ENCODE results near the gene IL18BP. TPM values are rescaled to one million over a fixed set of nuclear protein-coding genes. Genes with fewer than 3 reads are reported as not detected.

Gene IL18BP
- total and polyA plus RNA-seq, 9 of the 15 experiments (the other 6 are each of a cell fraction or from before 2014, with no cell fraction given): 0.34 to 9.4 (median 3.2) TPM

GRCh38 chr11:72024069-72024754 lies 25.5 kb downstream of the IL18BP start:
- Histone ChIP-seq H3K27ac (ENCODE audit: extremely low read depth, low read depth, low read length) (no peak overlapping the region; the same call in 2 of the 3 replicates), H3K9ac (ENCODE audit: insufficient read depth in 1 of 2, low read depth in 2 of 2, low read length in 2 of 2) (no peak overlapping the region), H2AFZ (ENCODE audit: low read depth, low read length) (no peak overlapping the region), H3K9me3 (replicated peaks; ENCODE audit: control insufficient read depth, insufficient read depth, low read depth, low read length) (no peaks in the 10 kb centered on the region), H3K4me3 (no peak overlapping the region), H3K36me3 (ENCODE audit: control insufficient read depth, insufficient read depth, low read length) (peaks cover 87% of the 10 kb centered on the region), H3K27me3 (ENCODE audit: control insufficient read depth in 2 of 2, insufficient read depth in 2 of 2, low read length in 2 of 2) (no peaks in the 10 kb centered on the region), H3K4me2 (ENCODE audit: insufficient read depth, low read length) (no peak overlapping the region), H4K20me1 (replicated peaks; ENCODE audit: control insufficient read depth, insufficient read depth, low read length) (peaks cover 6% of the 10 kb centered on the region; the same call in 1 of the 2 replicates), H3K79me2 (ENCODE audit: control insufficient read depth, insufficient read depth, low read length) (no peaks in the 10 kb centered on the region), H3K4me1 (replicated peaks in 1 of 2; ENCODE audit: control insufficient read depth in 2 of 2, insufficient read depth in 2 of 2, low read length in 2 of 2) (no peaks in the 10 kb centered on the region), H3K9me1 (ENCODE audit: control insufficient read depth, insufficient read depth, low read length) (no peaks in the 10 kb centered on the region)
- ChIA-PET POLR2A (interaction anchor here (0.6 kb wide), 2 partner anchors 12 to 198 kb away, joined by 3 to 4 read pairs; no protein-coding TSS in a partner anchor), CTCF (ENCODE audit: low intra/inter-chr PET ratio) (interaction anchor here (0.5 to 3.5 kb wide), 10 partner anchors 67 to 423 kb away, joined by 3 to 54 read pairs (median 6); partner anchors contain the start of gene CLPB)
- TF ChIP-seq ZC3H11A (IDR thresholded peaks at IDR 0.05; ENCODE audit: low read depth, low read length) (no peak), ZNF507 (tag; conservative IDR thresholded peaks at IDR 0.05) (no peak), C11orf30 (IDR thresholded peaks at IDR 0.05; ENCODE audit: low read depth) (peak; percentile 51; the same call in 1 of the 2 replicates), MAFG (tag; conservative IDR thresholded peaks at IDR 0.05) (0 out of 2 replicates have a peak, but pooled peaks have one; percentile 32), COPS2 (conservative IDR thresholded peaks at IDR 0.05) (no peak), ZNF316 (IDR thresholded peaks at IDR 0.05) (peak; percentile 67), ZNF668 (CRISPR knock-in tag; IDR thresholded peaks at IDR 0.05) (no peak)
- intact Hi-C loops (cut with micrococcal nuclease) (loop anchor here (2.0 kb wide), 1 partner anchor 121 kb away; no protein-coding TSS in a partner anchor), in situ Hi-C loops (cut with MboI) (loop anchor here (5.0 to 10.0 kb wide), 2 partner anchors 128 to 161 kb away; no protein-coding TSS in a partner anchor)
- WGBS (ENCODE audit: insufficient coverage, low coverage, missing lambda C conversion rate): 58% methylated on average over 5 of the region's 5 CpGs
- DNase-seq (ENCODE audit: extremely low read depth in 1 of 4, low spot score in 3 of 4): no peak
- no peak for FAIRE-seq
- ATAC-seq: no peak
- BruUV-seq (replicated peaks): no TSS peak
